Measurements from ENCODE around the gene RALGAPA2. TPM values are rescaled to one million over a fixed set of nuclear protein-coding genes. Genes with fewer than 3 reads are reported as not detected.

Gene RALGAPA2
- polyA plus RNA-seq, 1 donor, result 24.9 TPM

DNA sequence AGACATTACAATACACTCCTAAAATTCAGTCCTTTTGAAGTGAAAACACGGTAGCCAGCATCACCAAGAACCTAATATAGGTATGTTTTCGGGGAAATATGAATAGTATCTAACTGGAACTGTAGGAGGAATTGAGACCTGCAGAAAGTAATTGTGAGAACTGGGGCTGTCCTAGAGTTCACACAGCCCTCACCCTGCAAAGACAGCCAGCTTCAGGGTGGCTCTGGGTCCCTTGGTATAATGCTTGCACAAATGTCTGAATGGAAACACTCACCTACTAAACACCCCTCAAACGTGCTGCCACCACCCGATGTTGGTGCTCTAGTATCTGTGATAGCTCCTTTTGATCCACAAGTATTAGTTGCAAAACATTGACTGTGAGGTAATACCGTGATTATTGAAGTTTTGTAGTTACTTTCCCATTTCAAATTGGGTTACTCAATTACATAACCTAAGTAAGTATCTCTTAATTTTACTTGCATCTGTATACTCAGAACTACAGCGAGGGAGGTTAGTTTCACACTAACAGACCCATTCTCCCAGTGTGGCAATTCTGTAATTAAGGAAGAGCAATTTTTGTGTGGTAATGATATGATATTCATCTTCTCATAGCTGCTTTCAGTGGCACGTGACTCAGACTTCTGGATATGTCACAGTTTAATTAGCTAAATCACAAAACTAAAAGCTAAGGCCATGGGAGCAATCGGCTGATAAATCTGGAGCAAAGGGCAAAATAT is 215.0 kb downstream of the RALGAPA2 start:
- no peak for DNase-seq

DNA sequence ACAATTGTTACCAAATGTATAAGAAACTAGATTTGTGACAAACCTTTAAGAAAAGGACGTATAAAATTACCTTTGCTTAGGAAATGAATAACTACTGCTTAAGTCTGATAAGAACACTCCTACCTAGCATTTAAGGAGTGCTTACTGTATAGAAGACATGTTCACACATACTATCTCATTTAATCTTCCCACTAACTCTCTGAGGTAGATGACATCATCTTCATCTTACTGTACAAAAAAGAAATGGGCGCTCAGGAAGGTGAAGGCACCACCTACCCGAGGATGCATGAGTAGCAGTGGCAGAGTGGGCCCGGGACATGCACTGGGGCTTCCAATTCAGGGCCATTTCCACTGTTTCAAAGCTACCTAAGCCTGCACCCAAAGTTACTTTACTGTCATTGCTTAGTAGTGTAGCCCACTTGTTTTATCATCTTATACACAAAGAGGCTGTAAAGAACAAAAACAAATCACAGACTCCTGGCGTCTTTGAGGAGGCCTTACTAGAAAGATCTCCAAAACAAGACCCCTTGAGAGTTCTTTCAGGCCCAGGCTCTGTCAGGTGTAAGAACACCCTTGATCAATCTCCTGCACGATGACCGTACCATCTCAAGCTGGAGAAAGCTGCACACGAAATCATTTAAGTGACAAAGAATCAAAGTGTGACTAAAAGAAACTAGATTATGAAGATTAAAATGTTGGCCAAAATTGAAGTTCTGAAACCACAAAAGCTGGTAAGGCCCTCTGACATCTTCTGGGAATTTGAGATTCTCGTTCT is 216.5 kb downstream of the RALGAPA2 start:
- no peak for DNase-seq

DNA sequence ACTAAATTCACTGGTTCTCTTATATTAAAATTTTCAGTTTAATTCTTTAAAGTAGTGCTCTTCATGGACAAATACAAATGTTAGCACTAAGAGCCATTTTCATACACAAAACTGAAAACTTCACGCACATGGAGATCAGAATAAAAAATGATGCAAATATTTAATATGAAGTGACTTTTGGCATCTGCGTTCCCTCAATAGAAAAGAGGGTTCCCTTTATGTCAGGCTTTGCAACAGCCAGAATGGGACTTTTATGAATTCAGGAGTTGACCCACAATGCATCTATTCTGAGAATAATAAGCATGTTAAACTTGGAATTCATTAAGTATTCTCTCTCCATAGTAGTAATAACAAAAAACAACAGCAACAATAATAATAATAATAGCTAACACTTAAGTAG is 218.7 kb downstream of the RALGAPA2 start:
- no peak for DNase-seq

DNA sequence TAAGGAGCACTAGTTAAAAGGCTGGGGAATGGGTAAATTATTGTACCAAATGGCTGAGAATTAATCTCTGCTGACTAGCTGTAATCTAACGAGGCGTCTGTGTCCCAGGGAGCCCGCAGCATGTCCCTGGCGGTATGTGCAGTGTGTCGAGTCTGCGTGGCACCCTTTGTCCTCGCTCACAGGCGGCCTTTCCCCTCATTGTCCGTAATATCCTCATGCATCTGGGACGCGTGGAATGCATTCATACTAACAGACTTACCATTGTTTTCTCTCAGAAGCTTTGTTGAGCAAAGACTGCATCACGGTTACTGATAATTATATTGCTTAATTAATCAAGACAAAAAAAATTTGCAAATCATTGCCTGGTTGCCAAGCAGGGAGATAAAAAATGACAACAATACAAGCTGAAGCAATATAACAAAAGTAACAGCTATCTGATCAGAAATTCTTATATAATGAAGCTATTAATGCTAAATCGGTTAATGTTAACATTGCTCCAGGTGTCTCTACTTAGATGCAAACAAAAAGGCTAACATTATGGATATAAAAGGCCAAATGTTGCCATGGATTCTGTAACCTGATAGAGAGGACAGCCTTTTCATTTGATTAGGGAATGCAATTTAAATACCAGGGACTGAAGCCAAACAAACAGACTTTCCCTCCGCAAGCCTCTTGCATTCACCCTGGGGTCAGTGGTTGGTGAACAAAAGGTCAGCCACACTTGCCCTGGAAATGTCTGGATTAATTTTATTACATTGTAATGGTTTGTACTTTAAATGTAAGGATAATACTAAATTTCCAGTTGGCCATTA is 219.7 kb downstream of the RALGAPA2 start:
- DNase-seq, result no peak

DNA sequence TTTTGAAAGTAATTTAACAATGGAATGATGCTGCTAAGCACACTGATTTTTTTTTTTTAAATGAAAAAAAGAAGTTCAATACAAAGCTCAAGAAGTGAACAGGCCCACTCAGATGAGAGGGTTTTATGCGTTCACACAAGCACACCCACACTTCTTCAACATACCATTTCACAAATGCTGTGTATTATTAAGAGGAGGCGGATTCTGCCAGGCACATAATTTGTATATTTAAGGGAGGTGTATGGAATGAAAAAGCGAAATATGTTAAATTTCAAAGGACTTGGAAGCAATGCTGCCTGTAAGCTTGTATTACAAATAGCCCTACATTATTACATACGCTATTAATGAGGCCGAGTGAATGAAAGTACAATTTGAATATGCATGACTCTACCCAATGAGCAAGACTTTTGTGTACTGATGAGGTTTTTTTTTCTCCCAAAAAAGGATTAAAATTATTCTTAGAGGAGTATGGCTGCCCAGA is 220.6 kb downstream of the RALGAPA2 start:
- DNase-seq, result no peak

DNA sequence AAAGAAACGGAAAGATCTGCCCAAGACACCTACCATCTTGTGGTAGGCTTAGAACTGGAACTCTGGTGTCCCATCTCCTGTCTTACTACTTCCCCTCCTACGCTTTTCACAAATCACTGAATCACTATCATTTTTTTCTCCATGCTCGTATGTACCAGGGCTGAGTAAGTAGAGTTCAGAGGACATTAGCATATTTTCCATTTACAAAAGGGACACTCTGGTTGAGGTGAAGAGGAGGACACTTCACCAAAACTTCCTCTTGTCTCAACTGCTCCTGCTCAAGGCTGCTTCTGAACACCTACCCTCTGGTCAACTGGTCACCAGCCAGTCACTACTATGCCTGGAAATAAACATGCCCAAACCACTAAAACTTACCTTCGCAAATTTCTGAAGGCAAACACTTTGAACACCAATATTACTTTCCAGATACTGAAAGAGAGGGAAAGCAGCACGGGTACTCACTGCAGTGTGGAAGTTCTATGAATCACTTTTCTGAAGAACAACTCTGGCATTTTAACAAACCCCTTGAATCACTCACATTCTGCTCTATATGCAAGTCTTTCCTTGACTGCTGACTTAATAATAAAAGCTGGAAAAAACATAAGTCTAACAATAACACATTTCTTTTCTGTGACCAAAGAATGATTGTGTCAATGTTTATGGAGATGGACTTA is 221.2 kb downstream of the RALGAPA2 start:
- DNase-seq, result no peak

DNA sequence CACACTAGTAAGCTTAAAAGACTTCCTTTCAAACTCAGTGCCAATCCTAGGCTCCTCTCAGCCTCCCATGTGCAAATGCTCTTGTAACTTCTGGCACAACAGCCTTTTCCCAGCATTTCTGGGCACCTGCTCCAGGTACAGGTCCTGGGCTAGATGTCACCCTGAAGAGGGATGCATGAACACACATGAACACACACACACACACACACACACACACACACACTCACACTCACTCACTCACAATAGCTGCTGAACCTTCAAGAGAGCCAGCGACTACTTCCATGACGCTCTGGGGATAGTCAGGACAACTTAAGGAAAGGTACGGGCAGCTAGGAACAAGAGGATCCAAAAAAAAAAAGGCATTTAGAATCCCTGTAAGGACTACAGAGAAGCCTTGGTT is 221.8 kb downstream of the RALGAPA2 start:
- DNase-seq, result no peak

DNA sequence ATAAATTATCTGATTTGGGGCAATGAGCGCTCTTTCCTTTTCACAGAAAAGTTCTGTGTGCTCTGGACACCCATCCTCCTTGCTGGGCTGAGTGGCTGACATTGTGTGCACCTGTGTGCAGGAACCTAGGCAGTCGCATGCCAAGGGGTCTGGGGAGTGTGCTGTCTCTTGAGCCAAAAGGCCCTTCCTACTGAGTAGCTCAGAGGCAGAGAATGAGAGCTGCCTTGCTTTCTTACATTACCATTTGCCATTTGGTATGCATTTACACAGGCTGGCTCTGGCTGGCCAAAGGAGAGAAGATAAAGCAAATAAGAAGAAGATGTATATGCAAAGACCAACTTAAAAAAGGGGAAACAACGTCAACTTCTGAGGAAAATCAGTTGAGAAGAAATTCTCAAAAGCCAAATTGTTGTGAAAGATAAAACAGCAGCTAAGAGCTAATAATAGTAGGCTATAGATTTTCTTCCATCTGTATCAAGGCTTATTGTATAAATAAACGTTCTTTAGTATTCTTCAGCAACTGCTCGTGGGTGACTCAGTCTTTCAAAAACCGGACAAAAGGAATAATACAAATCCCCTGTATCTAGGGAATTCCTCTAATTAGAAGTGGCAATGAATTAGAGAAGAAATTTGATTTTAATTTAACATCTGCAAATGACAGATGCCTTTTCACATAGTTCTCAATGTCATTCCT is 222.6 kb downstream of the RALGAPA2 start:
- DNase-seq, result no peak

DNA sequence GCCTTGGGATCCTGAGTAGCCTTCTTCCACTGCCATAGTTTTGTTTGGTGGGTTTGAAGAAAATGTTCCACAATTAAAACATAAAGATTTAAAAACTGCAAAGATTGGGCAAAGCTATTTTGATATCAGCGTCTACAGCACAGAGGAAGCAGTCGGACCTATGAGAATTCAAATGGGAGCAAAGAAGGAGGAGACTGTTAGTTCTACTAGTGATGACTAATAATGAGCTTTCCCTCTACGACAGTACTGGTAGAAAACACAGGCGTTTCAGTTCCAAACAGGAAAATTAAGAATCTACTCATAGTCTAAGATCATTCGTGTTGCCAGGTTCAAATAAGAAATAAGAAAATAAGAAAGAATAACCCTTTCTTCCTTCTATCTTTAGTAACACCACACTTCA is 223.4 kb downstream of the RALGAPA2 start:
- no peak for DNase-seq

DNA sequence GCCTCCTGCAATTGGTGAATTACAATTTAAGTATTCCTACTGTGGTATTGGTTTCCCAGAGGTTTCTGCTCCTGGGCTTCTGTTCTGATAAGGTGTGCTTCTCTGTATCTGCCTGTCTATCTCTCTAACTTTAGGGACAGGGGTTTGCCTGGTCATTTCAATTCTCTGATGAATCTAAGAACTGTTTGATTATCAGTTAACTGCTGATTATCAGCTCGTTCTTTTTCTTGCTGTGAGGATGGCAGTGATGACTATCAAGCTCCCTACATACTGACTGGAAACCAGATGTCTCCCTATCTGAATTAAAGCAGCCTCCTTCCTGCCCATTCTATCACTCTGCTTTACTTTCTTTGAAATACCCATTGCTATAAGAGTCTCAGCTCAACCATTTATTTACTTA is 224.1 kb downstream of the RALGAPA2 start:
- no peak for DNase-seq

DNA sequence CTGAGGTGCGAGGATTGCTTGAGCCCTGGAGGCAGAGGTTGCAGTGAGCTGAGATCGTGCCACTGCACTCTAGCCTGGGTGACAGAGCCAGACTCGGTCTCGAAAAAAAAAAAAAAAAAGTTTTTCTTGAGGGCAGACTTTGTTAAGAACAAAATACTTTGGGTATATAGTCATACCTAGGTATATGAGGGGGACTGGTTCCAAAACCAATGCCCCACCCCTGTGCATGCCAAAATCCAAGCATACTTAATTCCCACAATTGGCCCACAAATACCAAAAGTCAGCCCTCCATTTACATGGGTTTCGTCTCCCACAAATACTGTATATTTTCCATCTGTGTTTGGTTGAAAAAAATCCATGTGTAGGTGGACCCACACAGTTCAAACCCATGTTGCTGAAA is 224.6 kb downstream of the RALGAPA2 start:
- no peak for DNase-seq

DNA sequence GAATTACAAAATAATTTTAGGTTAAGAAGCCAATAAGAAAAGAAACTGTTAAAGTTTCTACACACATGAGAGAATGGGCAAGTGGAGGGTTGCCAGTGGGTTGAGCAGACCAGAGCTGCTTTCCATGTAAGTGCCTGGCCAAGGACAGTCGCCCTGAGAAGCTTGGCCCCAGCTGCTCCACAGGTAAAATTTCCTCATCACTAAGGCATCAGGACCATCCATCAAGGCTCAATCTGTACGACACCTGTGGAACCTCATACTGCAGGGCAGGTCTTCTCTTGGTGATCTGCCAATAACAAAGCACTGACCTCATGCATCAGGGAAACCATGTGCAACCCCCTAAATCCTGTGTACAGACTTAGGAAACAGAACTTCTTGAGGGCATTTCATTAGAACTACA is 229.1 kb downstream of the RALGAPA2 start:
- DNase-seq, result no peak

DNA sequence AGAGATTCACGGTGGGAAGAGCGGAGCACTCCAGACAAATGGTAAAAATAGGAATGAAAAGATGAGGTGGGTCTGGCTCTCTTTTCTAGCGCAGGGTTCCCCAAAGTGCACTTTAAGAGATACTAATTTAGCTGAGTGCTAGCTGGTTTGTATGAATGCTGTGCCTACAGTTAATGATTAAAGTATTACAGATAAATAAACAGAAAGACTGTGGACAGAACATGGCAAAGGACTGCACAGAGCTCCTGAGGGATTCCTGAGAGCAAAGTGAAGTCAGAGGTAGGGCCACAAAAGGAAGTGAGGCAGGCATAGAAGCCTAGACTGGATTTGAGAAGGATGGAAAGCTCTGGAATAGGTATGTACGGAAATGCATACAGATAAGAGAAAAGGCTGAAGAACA is 230.0 kb downstream of the RALGAPA2 start:
- no peak for DNase-seq

DNA sequence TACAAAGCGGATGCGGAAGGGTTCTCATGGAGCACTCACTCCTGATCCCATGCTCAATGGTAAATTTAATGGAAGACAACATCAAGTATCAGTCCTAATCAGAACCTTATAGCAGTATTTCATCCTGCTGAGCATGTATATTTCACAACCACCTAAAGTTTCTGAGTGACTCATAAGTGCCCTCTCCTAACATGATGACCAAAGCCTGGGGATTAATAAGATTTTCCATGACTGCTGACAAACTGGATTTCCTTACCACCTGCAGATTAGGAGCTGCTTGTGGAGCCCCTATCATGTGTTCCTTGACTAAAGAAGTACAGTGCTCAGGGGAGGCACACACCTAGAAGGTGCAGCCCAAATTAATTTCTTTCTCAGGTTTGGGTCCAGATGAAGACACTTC is 231.8 kb downstream of the RALGAPA2 start:
- no peak for DNase-seq

DNA sequence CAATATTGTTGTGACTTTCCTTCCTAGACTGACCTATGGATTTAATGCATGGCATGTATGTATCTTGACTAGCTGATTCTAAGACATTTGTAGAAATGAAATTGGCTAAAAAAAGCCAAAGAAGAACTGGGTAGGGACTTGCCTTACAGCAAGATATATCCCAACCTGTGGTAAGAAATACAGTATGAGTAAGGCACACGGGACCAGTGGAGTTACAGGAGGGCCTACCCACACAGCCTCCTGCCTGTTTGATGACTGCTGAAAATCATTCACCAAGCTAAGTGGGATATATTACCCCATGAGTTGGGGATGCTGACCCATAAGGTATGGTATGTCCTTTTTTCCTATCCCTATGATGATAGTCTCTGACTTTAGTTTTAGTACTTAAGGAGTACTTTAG is 232.3 kb downstream of the RALGAPA2 start:
- DNase-seq, result no peak

DNA sequence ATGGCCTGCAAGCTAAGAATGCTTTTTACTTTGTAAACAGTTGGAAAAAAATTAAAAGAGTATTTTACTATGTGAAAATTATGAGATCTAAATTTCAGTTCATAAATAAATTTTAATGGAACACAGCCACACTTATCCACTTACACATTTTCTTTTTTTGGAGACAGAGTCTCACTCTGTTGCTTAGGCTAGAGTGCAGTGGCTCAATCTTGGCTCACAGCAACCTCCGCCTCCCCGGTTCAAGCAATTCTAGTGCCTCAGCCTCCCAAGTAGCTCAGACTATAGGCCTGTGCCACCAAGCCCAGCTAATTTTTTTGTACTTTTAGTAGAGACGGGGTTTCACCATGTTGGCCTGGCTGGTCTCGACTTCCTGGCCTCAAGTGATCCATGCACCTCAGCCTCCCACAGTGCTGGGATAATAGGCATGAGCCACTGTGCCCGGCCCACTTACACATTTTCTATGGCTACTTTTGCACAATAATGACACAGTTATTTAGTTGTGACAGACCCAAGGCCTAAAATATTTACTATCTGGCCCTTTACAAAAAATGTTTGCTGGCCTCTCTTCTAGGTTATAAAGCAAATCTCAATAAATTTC is 234.9 kb downstream of the RALGAPA2 start:
- DNase-seq, result no peak

DNA sequence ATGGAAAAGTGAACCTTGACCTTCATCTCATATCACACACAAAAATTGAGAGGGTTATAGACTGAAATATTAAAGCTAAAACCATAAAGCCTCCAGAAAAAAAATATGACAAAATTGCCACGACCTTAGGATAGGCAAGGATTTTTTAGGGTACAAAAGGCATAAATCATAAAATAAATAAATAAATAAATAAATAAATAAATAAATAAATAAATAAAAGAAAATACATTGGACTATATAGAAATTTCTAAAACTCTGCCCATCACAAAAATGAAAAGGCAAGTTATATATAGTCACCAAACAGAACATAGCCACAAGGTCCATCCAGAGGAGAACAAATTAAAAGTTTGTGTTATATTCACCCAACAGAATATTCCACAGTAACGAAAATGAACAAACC is 235.9 kb downstream of the RALGAPA2 start:
- no peak for DNase-seq

DNA sequence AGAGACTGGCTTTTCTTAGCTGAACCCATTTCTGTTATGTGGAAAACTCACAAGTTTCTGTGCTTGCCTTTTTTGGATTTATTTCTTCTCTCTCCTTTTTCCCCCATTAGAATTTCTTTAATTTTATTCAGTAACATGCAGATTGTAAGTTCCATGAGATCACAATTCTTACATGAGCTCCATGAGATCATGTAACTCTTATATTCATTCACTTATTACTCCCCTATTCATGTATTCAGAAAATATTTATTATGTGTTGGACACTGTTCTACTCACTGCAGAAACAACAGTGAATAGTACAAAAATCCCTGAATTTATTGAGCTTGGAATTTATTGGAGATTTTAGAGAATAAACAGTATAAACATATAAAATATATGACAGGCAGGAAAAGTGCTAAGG is 238.8 kb downstream of the RALGAPA2 start:
- DNase-seq, result no peak

DNA sequence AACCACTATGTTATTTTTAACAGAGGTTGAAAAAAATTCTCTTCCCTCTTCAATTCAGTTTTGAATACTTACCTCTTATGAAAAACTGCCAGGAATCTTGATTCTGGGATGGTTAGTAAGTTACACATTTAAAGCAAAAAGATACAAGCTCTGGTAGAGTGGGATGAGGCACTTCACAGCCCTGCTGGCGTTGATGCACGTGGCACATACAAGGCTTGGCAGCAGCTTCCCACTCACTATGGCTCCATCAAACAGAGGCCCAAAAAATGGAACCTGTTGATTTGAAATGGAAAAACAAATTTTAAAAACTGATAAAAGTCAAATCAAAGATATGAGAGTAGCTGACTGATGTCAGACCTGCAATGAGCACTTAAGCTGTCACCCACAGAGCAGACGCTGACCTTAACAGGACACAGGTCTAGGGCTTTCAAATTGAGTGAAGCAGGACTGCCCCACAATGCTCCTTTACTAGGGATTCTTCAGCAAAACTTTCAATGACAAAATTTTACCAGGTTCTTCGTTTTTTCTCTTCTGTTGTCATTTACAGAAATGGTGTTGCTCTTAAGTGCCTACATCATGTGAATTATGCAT is 239.7 kb downstream of the RALGAPA2 start:
- DNase-seq, result no peak

DNA sequence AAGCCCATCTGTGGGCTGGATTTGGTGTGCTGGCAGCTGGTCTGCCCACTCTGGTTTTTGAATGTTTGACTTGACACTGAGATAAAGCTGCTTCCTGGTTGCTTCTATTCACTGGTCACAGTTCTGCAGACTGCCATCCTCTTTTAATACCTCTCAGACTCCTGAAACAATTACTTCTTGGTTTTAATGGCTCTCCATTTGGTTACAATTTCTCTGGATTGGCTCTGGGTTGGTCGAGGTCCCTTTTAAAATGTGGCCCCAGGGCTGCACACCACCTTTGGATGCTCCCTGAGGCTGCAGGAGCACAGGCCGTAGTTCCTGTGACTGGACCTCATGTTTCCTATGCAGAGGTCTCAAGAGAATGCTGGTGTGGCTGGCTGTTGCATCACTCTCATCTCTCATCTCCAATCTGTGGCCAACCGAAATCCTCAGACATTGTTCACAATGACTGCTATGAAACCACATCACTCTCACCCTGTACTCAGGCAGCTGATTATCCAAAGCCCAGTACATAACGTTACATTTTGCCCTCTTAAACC is 246.0 kb downstream of the RALGAPA2 start:
- no peak for DNase-seq
